ENCODE data around the gene FARS2. TPM values are rescaled to one million over a fixed set of nuclear protein-coding genes. Genes with fewer than 3 reads are reported as not detected.

Gene FARS2
- total and polyA plus RNA-seq, 7 donors = 10.6 to 17.5 (median 14.4) TPM

DNA sequence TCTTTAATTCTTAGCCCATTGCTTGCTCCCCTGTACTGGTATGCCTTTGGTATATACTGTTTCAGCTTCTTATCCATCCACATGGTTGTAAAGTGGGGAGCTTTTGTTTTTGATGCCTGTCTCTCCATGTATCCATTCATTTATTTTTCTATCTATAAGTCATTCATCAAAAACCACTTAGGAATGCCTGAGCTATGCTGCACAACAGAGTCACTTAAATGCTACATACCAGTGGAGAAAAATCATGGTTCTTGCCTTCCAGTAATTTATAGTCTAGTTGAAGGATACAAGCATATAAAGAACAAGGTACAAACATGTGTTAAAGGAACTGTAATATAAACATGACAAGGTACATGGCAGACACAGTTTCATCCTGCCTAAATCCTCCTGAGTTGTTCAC is 398.2 kb downstream of the FARS2 start:
- Histone ChIP-seq H3K9me3 (no peaks in the 10 kb centered on the region), H3K27ac (no peak overlapping the region), H3K4me3 (no peak overlapping the region), H3K27me3 (ENCODE audit: insufficient read depth in 3 of 3, low read length in 2 of 3) (no peaks in the 10 kb centered on the region), H3K4me1 (no peaks in the 10 kb centered on the region), H3K36me3 (ENCODE audit: insufficient read depth in 1 of 2, low read depth in 1 of 2) (no peaks in the 10 kb centered on the region)
- ATAC-seq (no peak), DNase-seq (no peak)
- TF ChIP-seq CTCF (IDR thresholded peaks at IDR 0.05) = no peak
- intact Hi-C loops (cut with DNase I) = no loop called here

- no peaks in the 10 kb centered on the region for H3K4me1 ChIP-seq
- 69 to 86% (median 77%) methylated on average over 5 of the region's 5 CpGs for WGBS, 3 donors
- ATAC-seq (no peak), DNase-seq (no peak)
- no peaks in the 10 kb centered on the region for H3K36me3 ChIP-seq (ENCODE audit: insufficient read depth in 1 of 2, low read depth in 1 of 2)
- no peak overlapping the region for H3K27ac ChIP-seq
- intact Hi-C loops (cut with DNase I) = no loop called here
- H3K4me3 ChIP-seq = no peak overlapping the region
- no peaks in the 10 kb centered on the region for H3K27me3 ChIP-seq (ENCODE audit: insufficient read depth in 3 of 3, low read length in 2 of 3)
- no peak for TF ChIP-seq CTCF (IDR thresholded peaks at IDR 0.05)
- no peaks in the 10 kb centered on the region for H3K9me3 ChIP-seq
These were observed 399.5 kb downstream of the FARS2 start for GRCh38 chr6:5660772-5661171.

- 86 to 92% (median 87%) methylated on average over 3 of the region's 3 CpGs for WGBS, 3 donors
- Histone ChIP-seq H3K27ac (no peak overlapping the region), H3K36me3 (ENCODE audit: insufficient read depth in 1 of 2, low read depth in 1 of 2) (no peaks in the 10 kb centered on the region), H3K9me3 (no peaks in the 10 kb centered on the region), H3K4me1 (no peaks in the 10 kb centered on the region), H3K27me3 (ENCODE audit: insufficient read depth in 3 of 3, low read length in 2 of 3) (no peaks in the 10 kb centered on the region), H3K4me3 (no peak overlapping the region)
- no peak for DNase-seq
- no peak for TF ChIP-seq CTCF (IDR thresholded peaks at IDR 0.05)
- intact Hi-C loops (cut with DNase I) = no loop called here
- no peak for ATAC-seq
These were observed 401.5 kb downstream of the FARS2 start for GRCh38 chr6:5662797-5663196.

GRCh38 chr6:5663259-5663658 is 401.9 kb downstream of the FARS2 start:
- no peak for ATAC-seq
- intact Hi-C loops (cut with DNase I) = no loop called here
- 81 to 84% (median 84%) methylated on average over 4 of the region's 4 CpGs for WGBS, 3 donors
- Histone ChIP-seq H3K4me1 (no peaks in the 10 kb centered on the region), H3K4me3 (no peak overlapping the region), H3K27me3 (ENCODE audit: insufficient read depth in 3 of 3, low read length in 2 of 3) (no peaks in the 10 kb centered on the region), H3K27ac (no peak overlapping the region), H3K9me3 (no peaks in the 10 kb centered on the region), H3K36me3 (ENCODE audit: insufficient read depth in 1 of 2, low read depth in 1 of 2) (no peaks in the 10 kb centered on the region)
- TF ChIP-seq CTCF (IDR thresholded peaks at IDR 0.05) = no peak
- DNase-seq = no peak

GRCh38 chr6:5663739-5664138 is 402.4 kb downstream of the FARS2 start:
- no peaks in the 10 kb centered on the region for H3K4me1 ChIP-seq
- H3K27me3 ChIP-seq (ENCODE audit: insufficient read depth in 3 of 3, low read length in 2 of 3) = no peaks in the 10 kb centered on the region
- no peak for ATAC-seq
- no peak for TF ChIP-seq CTCF (IDR thresholded peaks at IDR 0.05)
- no peaks in the 10 kb centered on the region for H3K9me3 ChIP-seq
- H3K36me3 ChIP-seq (ENCODE audit: insufficient read depth in 1 of 2, low read depth in 1 of 2) = no peaks in the 10 kb centered on the region
- H3K27ac ChIP-seq = no peak overlapping the region
- WGBS, 3 donors = 89 to 93% (median 90%) methylated on average over 2 of the region's 2 CpGs
- H3K4me3 ChIP-seq = no peak overlapping the region
- DNase-seq = no peak
- intact Hi-C loops (cut with DNase I) = no loop called here
